Bronchial epithelial cell (primary cell): Measurements from ENCODE around the gene CRB1. TPM values are rescaled to one million over a fixed set of nuclear protein-coding genes. Genes with fewer than 3 reads are reported as not detected.

Experiments used
- DNase-seq: peaks from one replicate; pipeline ENCODE4 v3.0.0-alpha.2; 2010; ENCODE audit warnings: low read depth
- FAIRE-seq: peaks from 2 replicates; lab custom pipeline; 2011; peaks lifted over from hg19 to GRCh38; lab: Jason Lieb, UNC
- H3K27me3 ChIP-seq: 2 replicates; pipeline ENCODE4 v1.5.1; 2011; ENCODE audit warnings: low read length; ENCODE audit not compliant: control insufficient read depth, insufficient read depth
- H3K36me3 ChIP-seq: 2 replicates; pipeline ENCODE4 v1.5.1; 2011; ENCODE audit warnings: low read length; ENCODE audit not compliant: control insufficient read depth, insufficient read depth
- H3K4me3 ChIP-seq: 2 replicates; pipeline ENCODE4 v1.5.1; 2011; ENCODE audit warnings: mild to moderate bottlenecking, low read depth, low read length, control low read depth
- total RNA-seq: library from RNA; depleted of rRNA; stranded (reverse); fragments of >200 nt; gene quantifications from 2 replicates; pipeline ENCODE4 v1.2.1, GENCODE V29; 2014
- TF ChIP-seq, protein P1 (sequence below): IDR thresholded peaks from 2 replicates; pipeline ENCODE4 v1.5.1; 2011; ENCODE audit warnings: mild to moderate bottlenecking, moderate library complexity, low read length, control low read depth, inconsistent platforms; ENCODE audit not compliant: insufficient read depth, severe bottlenecking

The CRB1 gene
- total RNA-seq, 1 donor from 2014 or later = under 0.01 TPM

GRCh38 chr1:197367627-197368026 lies 99.6 kb downstream of the CRB1 start:
- no peak overlapping the region for H3K4me3 ChIP-seq
- no peaks in the 10 kb centered on the region for H3K27me3 ChIP-seq
- TF ChIP-seq, protein P1, sequence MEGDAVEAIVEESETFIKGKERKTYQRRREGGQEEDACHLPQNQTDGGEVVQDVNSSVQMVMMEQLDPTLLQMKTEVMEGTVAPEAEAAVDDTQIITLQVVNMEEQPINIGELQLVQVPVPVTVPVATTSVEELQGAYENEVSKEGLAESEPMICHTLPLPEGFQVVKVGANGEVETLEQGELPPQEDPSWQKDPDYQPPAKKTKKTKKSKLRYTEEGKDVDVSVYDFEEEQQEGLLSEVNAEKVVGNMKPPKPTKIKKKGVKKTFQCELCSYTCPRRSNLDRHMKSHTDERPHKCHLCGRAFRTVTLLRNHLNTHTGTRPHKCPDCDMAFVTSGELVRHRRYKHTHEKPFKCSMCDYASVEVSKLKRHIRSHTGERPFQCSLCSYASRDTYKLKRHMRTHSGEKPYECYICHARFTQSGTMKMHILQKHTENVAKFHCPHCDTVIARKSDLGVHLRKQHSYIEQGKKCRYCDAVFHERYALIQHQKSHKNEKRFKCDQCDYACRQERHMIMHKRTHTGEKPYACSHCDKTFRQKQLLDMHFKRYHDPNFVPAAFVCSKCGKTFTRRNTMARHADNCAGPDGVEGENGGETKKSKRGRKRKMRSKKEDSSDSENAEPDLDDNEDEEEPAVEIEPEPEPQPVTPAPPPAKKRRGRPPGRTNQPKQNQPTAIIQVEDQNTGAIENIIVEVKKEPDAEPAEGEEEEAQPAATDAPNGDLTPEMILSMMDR = no peak
- no peaks in the 10 kb centered on the region for H3K36me3 ChIP-seq
- DNase-seq (no peak), FAIRE-seq (no peak)

- Histone ChIP-seq H3K27me3 (no peaks in the 10 kb centered on the region), H3K36me3 (no peaks in the 10 kb centered on the region), H3K4me3 (no peak overlapping the region)
- DNase-seq (no peak), FAIRE-seq (no peak)
- TF ChIP-seq, protein P1 = no peak
Observed at GRCh38 chr1:197374428-197374827, 106.4 kb downstream of the CRB1 start.

DNA sequence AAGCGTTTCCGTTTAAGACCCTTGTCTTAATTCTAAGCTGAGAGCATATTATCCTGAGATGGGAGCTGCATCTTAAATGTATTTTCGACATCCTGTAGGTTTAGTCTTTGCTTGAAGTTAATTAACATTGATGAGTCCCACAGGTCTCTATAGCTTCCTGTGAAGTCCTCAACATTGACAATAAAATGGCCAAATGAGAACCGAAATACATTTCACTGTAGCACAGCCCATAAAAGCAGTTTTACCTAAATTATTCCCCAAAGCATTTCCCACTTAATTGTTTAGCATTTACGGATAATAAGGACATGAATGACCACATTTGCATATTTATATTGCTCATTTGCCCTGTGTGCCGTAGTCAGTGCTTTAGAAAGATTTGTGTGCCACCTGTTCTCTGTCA lies 116.4 kb downstream of the CRB1 start:
- DNase-seq (no peak), FAIRE-seq (no peak)
- TF ChIP-seq, protein P1 = no peak
- H3K27me3 ChIP-seq = no peaks in the 10 kb centered on the region
- H3K4me3 ChIP-seq = no peak overlapping the region
- no peaks in the 10 kb centered on the region for H3K36me3 ChIP-seq

- Histone ChIP-seq H3K4me3 (no peak overlapping the region), H3K27me3 (no peaks in the 10 kb centered on the region), H3K36me3 (no peaks in the 10 kb centered on the region)
- TF ChIP-seq, protein P1 = no peak
- no peak for FAIRE-seq
- no peak for DNase-seq
Observed at GRCh38 chr1:197388801-197389200, 120.7 kb downstream of the CRB1 start.

GRCh38 chr1:197390856-197391255 lies 122.8 kb downstream of the CRB1 start:
- TF ChIP-seq, protein P1 = no peak
- FAIRE-seq (no peak), DNase-seq (no peak)
- H3K36me3 ChIP-seq = no peaks in the 10 kb centered on the region
- no peaks in the 10 kb centered on the region for H3K27me3 ChIP-seq
- H3K4me3 ChIP-seq = no peak overlapping the region
